Thymus (tissue), 14 donors: Measurements from ENCODE around the gene UFC1. TPM values are rescaled to one million over a fixed set of nuclear protein-coding genes. Genes with fewer than 3 reads are reported as not detected.

Experiments
- DNase-seq, 9 donors: peaks; one replicate each; pipeline ENCODE4 v3.0.0-alpha.2; 2013; ENCODE audit warnings: low spot score in 9 of 9, low read depth in 6 of 9, missing footprints in 1 of 9
- H3K27ac ChIP-seq, 2 donors: one replicate each; pipeline ENCODE4 v1.5.1; 2013; ENCODE audit warnings: control low read depth in 1 of 2, low read depth in 1 of 2, low read length in 1 of 2, mild to moderate bottlenecking in 1 of 2, moderate library complexity in 1 of 2
- H3K27me3 ChIP-seq, 2 donors: one replicate each; pipeline ENCODE4 v1.5.1; 2013; ENCODE audit warnings: low read length in 1 of 2; ENCODE audit not compliant: control insufficient read depth in 2 of 2, insufficient read depth in 1 of 2
- H3K36me3 ChIP-seq, 2 donors: one replicate each; pipeline ENCODE4 v1.5.1; 2013; ENCODE audit warnings: low read length in 1 of 2, mild to moderate bottlenecking in 1 of 2, moderate library complexity in 1 of 2; ENCODE audit not compliant: control insufficient read depth in 2 of 2, insufficient read depth in 2 of 2
- H3K4me1 ChIP-seq, 2 donors: one replicate each; pipeline ENCODE4 v1.5.1; 2013; ENCODE audit warnings: low read length in 2 of 2; ENCODE audit not compliant: control insufficient read depth in 2 of 2, insufficient read depth in 2 of 2
- H3K4me3 ChIP-seq, 2 donors: one replicate each; pipeline ENCODE4 v1.5.1; 2013; ENCODE audit warnings: low read length in 2 of 2, control low read depth in 1 of 2, mild to moderate bottlenecking in 1 of 2
- H3K9me3 ChIP-seq, 2 donors: one replicate each; pipeline ENCODE4 v1.5.1; 2013; ENCODE audit warnings: low read length in 1 of 2, mild to moderate bottlenecking in 1 of 2; ENCODE audit not compliant: control insufficient read depth in 2 of 2, insufficient read depth in 1 of 2
- WGBS: extraction: QIAGEN DNeasy Blood & Tissue Kit; methylation state at CpG from one replicate; pipeline ENCODE4 v1.1.7; 2013; 5-methylcytosine and 5-hydroxymethylcytosine counted together
- long read RNA-seq, 10 donors: transcript quantifications; one replicate each; lab custom pipeline, GENCODE V29; 2026
- polyA plus RNA-seq: library from polyadenylated mRNA; stranded (reverse); fragments of 200-250 nt; gene quantifications from one replicate; pipeline ENCODE4 v1.2.3, GENCODE V29; 2013
- total RNA-seq: library from RNA; stranded (reverse); fragments of 120-200 nt; gene quantifications from one replicate; pipeline ENCODE4 v1.2.4, GENCODE V29; 2013
- donor health status: healthy.

Gene UFC1
- total RNA-seq: 93.5 TPM
- polyA plus RNA-seq: 118 TPM
- long read RNA-seq, donor 1, transcript UFC1-201 (6 exons, 1,114 nt): major isoform, 9 of 30 reads
- long read RNA-seq, donor 1, partial matches to known transcripts: 21 of 30 reads
- long read RNA-seq, donor 1, other reads (novel, unspliced or antisense): 0 of 30 reads
- long read RNA-seq, donor 2, transcript UFC1-202 (3 exons, 339 nt): minor isoform, 5 of 255 reads
- long read RNA-seq, donor 2, transcript UFC1-201 (6 exons, 1,114 nt): major isoform, 102 of 255 reads
- long read RNA-seq, donor 2, partial matches to known transcripts: 142 of 255 reads
- long read RNA-seq, donor 2, other reads (novel, unspliced or antisense): 0 of 255 reads
- long read RNA-seq, donor 3, transcript UFC1-201 (6 exons, 1,114 nt): major isoform, 85 of 97 reads
- long read RNA-seq, donor 3, transcript UFC1-206 (5 exons, 617 nt): minor isoform, 6 of 97 reads
- long read RNA-seq, donor 3, partial matches to known transcripts: 0 of 97 reads
- long read RNA-seq, donor 3, other reads (novel, unspliced or antisense): 0 of 97 reads
- long read RNA-seq, donor 4, transcript UFC1-201 (6 exons, 1,114 nt): major isoform, 16 of 84 reads
- long read RNA-seq, donor 4, partial matches to known transcripts: 63 of 84 reads
- long read RNA-seq, donor 4, other reads (novel, unspliced or antisense): 0 of 84 reads
- long read RNA-seq, donor 5, transcript UFC1-206 (5 exons, 617 nt): minor isoform, 13 of 135 reads
- long read RNA-seq, donor 5, transcript UFC1-201 (6 exons, 1,114 nt): major isoform, 117 of 135 reads
- long read RNA-seq, donor 5, partial matches to known transcripts: 0 of 135 reads
- long read RNA-seq, donor 5, other reads (novel, unspliced or antisense): 0 of 135 reads
- long read RNA-seq, donor 6, transcript UFC1-201 (6 exons, 1,114 nt): major isoform, 53 of 103 reads
- long read RNA-seq, donor 6, partial matches to known transcripts: 43 of 103 reads
- long read RNA-seq, donor 6, other reads (novel, unspliced or antisense): 0 of 103 reads
- long read RNA-seq, donor 7, transcript UFC1-201 (6 exons, 1,114 nt): major isoform, 63 of 69 reads
- long read RNA-seq, donor 7, transcript UFC1-206 (5 exons, 617 nt): minor isoform, 5 of 69 reads
- long read RNA-seq, donor 7, partial matches to known transcripts: 0 of 69 reads
- long read RNA-seq, donor 7, other reads (novel, unspliced or antisense): 0 of 69 reads
- long read RNA-seq, donor 8, transcript UFC1-201 (6 exons, 1,114 nt): major isoform, 30 of 52 reads
- long read RNA-seq, donor 8, partial matches to known transcripts: 20 of 52 reads
- long read RNA-seq, donor 8, other reads (novel, unspliced or antisense): 0 of 52 reads
- long read RNA-seq, donor 9, transcript UFC1-201 (6 exons, 1,114 nt): major isoform, 40 of 96 reads
- long read RNA-seq, donor 9, partial matches to known transcripts: 54 of 96 reads
- long read RNA-seq, donor 9, other reads (novel, unspliced or antisense): 0 of 96 reads
- long read RNA-seq, donor 10, transcript UFC1-201 (6 exons, 1,114 nt): major isoform, 45 of 115 reads
- long read RNA-seq, donor 10, partial matches to known transcripts: 67 of 115 reads
- long read RNA-seq, donor 10, other reads (novel, unspliced or antisense): 0 of 115 reads

DNA sequence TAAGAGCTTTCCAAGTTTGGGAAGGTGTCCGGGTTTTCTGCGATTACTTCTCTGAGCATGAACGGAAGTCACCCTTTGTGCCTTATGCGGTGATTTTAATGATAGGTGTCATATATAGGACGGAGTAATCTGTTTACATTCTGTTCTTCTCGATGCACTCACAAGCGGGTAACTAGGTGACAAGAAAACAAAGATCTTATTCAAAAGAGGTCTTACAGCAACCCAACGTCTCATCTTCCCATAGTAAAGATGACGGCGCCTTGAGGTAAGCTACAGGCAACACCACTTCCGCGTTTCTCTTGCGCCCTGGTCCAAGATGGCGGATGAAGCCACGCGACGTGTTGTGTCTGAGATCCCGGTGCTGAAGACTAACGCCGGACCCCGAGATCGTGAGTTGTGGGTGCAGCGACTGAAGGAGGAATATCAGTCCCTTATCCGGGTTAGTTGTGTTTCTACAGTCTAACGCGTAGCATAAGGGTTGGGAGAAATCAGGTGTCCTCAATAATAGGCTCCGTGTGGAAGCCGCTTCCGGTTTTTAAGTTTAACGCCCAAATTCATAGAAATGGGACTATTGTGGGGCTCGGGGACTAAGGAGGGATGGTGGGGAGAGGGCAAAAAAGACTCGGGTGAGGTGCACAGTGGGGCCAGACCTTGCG is at the start of gene UFC1:
Gene UFC1 (plus strand): TSS at position 297 of the 656 bp plus-strand sequence. CDS start 20 bp downstream, at position 317.
- Histone ChIP-seq H3K36me3 (peaks cover 18 to 21% of the 10 kb centered on the region in 2 donors), H3K27me3 (no peaks in the 10 kb centered on the region), H3K27ac (peak within 1 kb of the TSS; percentile 88 to 99), H3K9me3 (no peaks in the 10 kb centered on the region), H3K4me1 (peaks cover 6 to 20% of the 10 kb centered on the region in 2 donors), H3K4me3 (peak within 1 kb of the TSS; percentile 56 to 94)
- under 1% methylated on average over 33 of the region's 33 CpGs for WGBS
- peak; percentile 79 to 95 (median 85) for DNase-seq

DNA sequence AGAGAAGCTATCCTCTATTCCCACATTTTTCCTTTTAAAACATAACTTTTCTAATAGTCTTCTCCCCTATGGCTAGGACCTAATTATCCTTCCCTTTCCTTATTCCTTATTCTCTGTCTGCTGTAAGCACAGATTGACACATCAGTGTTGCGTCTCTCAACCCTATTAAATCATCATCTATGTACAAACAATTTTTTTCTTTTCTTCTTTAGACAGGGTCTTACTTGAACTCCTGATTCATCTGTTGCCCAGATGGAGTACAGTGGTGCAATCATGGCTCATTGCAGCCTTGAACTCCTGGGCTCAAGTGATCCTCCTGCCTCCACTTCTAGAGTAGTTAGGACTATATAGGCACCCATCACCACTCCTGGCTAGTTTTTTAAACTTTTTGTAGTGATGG is 47.3 kb upstream of the UFC1 start:
- Histone ChIP-seq H3K9me3 (no peaks in the 10 kb centered on the region), H3K27ac (no peak overlapping the region), H3K27me3 (no peaks in the 10 kb centered on the region), H3K36me3 (peaks cover 13 to 19% of the 10 kb centered on the region in 2 donors), H3K4me1 (no peaks in the 10 kb centered on the region), H3K4me3 (no peak overlapping the region)
- 99% methylated on average over 1 of the region's 1 CpG for WGBS
- DNase-seq: no peak

DNA sequence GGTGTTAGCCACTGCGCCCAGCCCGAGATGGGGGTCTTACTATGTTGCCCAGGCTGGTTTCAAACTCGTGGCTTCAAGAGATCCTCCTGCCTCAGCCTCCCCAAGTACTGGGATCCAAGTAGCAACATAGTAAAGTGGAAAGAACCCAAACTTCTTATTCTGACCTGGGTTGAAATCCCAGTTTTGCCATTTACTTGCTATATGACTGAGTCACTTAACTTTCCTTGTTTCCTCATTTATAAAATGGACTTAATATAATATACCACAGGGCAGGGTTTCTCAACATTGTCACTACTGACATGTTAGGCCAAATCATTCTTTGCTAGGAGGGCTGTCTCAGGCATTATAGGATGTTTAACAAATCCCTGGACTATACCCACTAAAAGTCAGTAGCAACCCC is 42.7 kb upstream of the UFC1 start:
- peaks cover 5 to 8% of the 10 kb centered on the region in 2 donors for H3K36me3 ChIP-seq
- no peak for DNase-seq
- WGBS: 97% methylated on average over 3 of the region's 3 CpGs
- H3K4me3 ChIP-seq: no peak overlapping the region
- H3K27me3 ChIP-seq: no peaks in the 10 kb centered on the region
- peaks cover 0 to 4% of the 10 kb centered on the region in 2 donors for H3K4me1 ChIP-seq
- H3K9me3 ChIP-seq: no peaks in the 10 kb centered on the region
- no peak overlapping the region for H3K27ac ChIP-seq

DNA sequence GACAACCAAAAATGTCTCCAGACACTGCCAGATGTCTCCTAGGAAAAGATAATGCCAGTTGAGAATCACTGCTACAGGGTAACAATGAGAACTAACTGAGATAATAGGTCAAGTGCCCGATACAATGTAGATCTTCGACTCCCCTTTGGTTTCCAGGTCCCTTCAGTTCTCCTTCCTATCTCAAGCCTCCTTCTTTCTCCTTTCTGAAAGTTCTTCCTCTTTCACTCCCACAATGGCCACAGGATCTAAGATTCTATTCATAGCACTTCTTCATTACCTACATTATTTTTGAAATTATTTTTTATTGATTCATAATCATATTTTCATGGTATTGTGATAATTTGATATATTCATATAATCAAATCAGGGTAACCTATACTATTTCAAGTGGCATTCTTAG is 42.3 kb upstream of the UFC1 start:
- Histone ChIP-seq H3K4me3 (no peak overlapping the region), H3K4me1 (peaks cover under 1 to 8% of the 10 kb centered on the region in 2 donors), H3K27me3 (no peaks in the 10 kb centered on the region), H3K27ac (no peak overlapping the region), H3K9me3 (no peaks in the 10 kb centered on the region), H3K36me3 (peaks cover 5 to 7% of the 10 kb centered on the region in 2 donors)
- no peak for DNase-seq
- 62% methylated on average over 2 of the region's 2 CpGs for WGBS

DNA sequence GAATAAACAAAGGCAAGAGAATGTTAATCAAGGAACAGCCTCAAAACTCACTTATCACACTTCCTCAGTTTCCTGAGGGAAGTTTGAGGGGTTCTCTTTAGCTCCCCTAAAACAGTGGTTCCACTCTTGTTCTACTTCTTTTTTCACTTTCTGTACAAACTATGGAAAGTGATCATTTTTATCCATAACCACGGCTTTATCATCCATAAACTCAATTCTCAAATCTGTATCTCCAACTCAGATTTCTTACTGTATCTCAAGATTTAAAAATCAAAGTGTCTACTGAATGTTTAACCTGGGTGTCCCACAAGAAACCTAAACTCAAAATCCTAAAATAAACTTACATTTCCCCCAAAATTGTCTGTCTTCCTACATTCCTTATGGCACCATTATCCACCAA is 39.9 kb upstream of the UFC1 start:
- Histone ChIP-seq H3K9me3 (no peaks in the 10 kb centered on the region), H3K4me1 (peaks cover 13 to 22% of the 10 kb centered on the region in 2 donors), H3K36me3 (peaks cover 4 to 5% of the 10 kb centered on the region in 2 donors), H3K4me3 (no peak overlapping the region), H3K27me3 (no peaks in the 10 kb centered on the region), H3K27ac (no peak overlapping the region)
- DNase-seq: no peak
- 37% methylated on average over 1 of the region's 1 CpG for WGBS

DNA sequence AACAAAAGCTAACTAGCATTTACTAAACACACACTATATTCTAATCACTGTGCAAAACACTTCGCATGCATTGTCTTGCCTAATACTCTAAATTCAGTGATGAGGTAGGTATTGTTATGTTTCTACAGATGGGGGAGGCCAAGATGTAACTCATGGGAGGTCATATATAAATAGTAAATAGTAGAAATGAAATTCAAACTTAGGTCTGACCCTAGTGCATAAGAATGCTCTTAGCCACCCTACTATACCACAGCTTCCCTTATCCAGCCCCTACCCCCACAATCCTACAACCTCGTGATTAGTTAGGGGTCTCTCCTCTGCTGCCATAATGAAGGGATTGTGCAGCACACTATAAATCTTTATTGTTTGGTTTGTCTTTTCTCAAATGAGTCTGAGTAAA is 39.2 kb upstream of the UFC1 start:
- 91% methylated on average over 2 of the region's 2 CpGs for WGBS
- DNase-seq: no peak

DNA sequence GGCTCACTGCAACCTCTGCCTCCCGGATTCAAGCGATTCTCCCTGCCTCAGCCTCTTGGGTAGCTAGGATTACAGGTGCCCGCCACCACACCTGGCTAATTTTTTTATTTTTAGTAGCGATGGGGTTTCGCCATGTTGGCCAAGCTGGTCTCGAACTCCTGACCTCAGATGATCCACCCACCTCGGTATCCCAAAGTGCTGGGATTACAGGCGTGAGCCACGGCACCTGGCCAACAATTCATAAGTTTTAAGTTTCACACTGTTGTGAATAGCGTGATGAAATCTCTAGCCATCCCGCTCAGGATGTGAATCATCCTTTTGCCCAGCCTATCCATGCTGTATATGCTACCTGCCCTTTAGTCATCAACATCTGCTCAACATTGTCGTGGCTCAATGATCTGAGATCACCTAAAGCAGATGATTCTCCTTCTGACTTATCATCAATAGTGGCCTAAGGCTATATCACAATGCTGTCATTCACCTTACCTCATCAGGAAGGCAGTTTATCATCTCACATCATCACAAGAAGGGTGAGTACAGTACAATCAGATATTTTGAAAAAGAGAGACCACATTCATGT is 38.6 kb upstream of the UFC1 start:
- Histone ChIP-seq H3K36me3 (peaks cover 4 to 6% of the 10 kb centered on the region in 2 donors), H3K27me3 (no peaks in the 10 kb centered on the region), H3K4me3 (no peak overlapping the region), H3K9me3 (no peaks in the 10 kb centered on the region), H3K27ac (no peak overlapping the region), H3K4me1 (peaks cover 23 to 34% of the 10 kb centered on the region in 2 donors)
- 94% methylated on average over 12 of the region's 12 CpGs for WGBS
- no peak for DNase-seq

More for the DNA sequence above, 39.2 kb upstream of the UFC1 start:
- H3K4me1 ChIP-seq: peaks cover 19 to 29% of the 10 kb centered on the region in 2 donors
- H3K9me3 ChIP-seq: no peaks in the 10 kb centered on the region
- H3K27me3 ChIP-seq: no peaks in the 10 kb centered on the region
- H3K27ac ChIP-seq: no peak overlapping the region
- peaks cover 2 to 4% of the 10 kb centered on the region in 2 donors for H3K36me3 ChIP-seq
- H3K4me3 ChIP-seq: no peak overlapping the region
